GM12878 (cell line): Measurements from ENCODE around the gene NRM. TPM values are rescaled to one million over a fixed set of nuclear protein-coding genes. Genes with fewer than 3 reads are reported as not detected.

ENCODE experiments used
- ATAC-seq: fragments of 200-7000 bp; cut with Tn5 transposase; 3 replicates; pipeline ENCODE4 v1.9.1; 2020; ENCODE audit warnings: mild to moderate bottlenecking, moderate library complexity
- BruUV-seq: library from RNA; stranded (reverse); fragments of 400-500 nt; replicated peaks from 2 replicates; lab custom pipeline; 2021; lab: Mats Ljungman, UMichigan
- CTCF ChIA-PET: fragments of 300-600 bp; sonication (Branson Sonifier 250); formaldehyde crosslinking; extraction: SDS; loops from one replicate; lab custom pipeline; 2021; ENCODE audit warnings: inconsistent platforms; lab: Yijun Ruan, JAX
- POLR2A ChIA-PET: fragments of 350-600 bp; formaldehyde crosslinking; extraction: SDS; loops from one replicate; lab custom pipeline; 2021; ENCODE audit warnings: inconsistent platforms; lab: Charles Lee
- RAD21 ChIA-PET: fragments of 300-600 bp; sonication (Branson Sonifier 250); formaldehyde crosslinking; loops from one replicate; lab custom pipeline; 2023; ENCODE audit warnings: antibody characterized with exemption; ENCODE audit not compliant: unreplicated experiment; lab: Charles Lee
- SMC1A ChIA-PET: fragments of 300-600 bp; sonication (Branson Sonifier 250); formaldehyde crosslinking; loops from one replicate; lab custom pipeline; 2023; ENCODE audit not compliant: unreplicated experiment, uncharacterized antibody; lab: Charles Lee
- DNase-seq: peaks from one replicate; pipeline ENCODE4 v3.0.0-alpha.2; 2011; ENCODE audit warnings: low read depth, low spot score
- FAIRE-seq: peaks from 3 replicates; lab custom pipeline; 2011; peaks lifted over from hg19 to GRCh38; lab: Jason Lieb, UNC
- H2AFZ ChIP-seq: 2 replicates; pipeline ENCODE4 v1.6.0; 2011; ENCODE audit warnings: low read depth, low read length, control low read depth; ENCODE audit not compliant: control insufficient read depth
- H3K27ac ChIP-seq: 2 replicates; pipeline ENCODE4 v1.5.1; 2011; ENCODE audit warnings: control low read depth; ENCODE audit not compliant: control insufficient read depth, insufficient read depth
- H3K27me3 ChIP-seq, 2 experiments: replicated peaks in 1 of 2; 2 replicates each; pipeline versions ENCODE4 v1.6.0 to v1.6.1; 2011; ENCODE audit warnings: low read length in 1 of 2; ENCODE audit not compliant: control insufficient read depth in 2 of 2, insufficient read depth in 2 of 2
- H3K36me3 ChIP-seq, 2 experiments: 2 replicates each; pipeline ENCODE4 v1.5.1; 2011; ENCODE audit warnings: low read length in 1 of 2; ENCODE audit not compliant: control insufficient read depth in 2 of 2, insufficient read depth in 2 of 2
- H3K4me1 ChIP-seq: 2 replicates; pipeline ENCODE4 v1.6.1; 2011; ENCODE audit warnings: mild to moderate bottlenecking, low read length, moderate library complexity, mixed read lengths; ENCODE audit not compliant: control insufficient read depth, insufficient read depth
- H3K4me2 ChIP-seq: 2 replicates; pipeline ENCODE4 v1.6.0; 2011; ENCODE audit warnings: control low read depth; ENCODE audit not compliant: control insufficient read depth, insufficient read depth
- H3K4me3 ChIP-seq: fragments of 200-600 bp; sonication (generic); 2 replicates; pipeline ENCODE4 v1.5.1; 2016
- H3K79me2 ChIP-seq: 2 replicates; pipeline ENCODE4 v1.6.0; 2011; ENCODE audit warnings: low read length; ENCODE audit not compliant: control insufficient read depth, insufficient read depth
- H3K9ac ChIP-seq: 2 replicates; pipeline ENCODE4 v1.8.0; 2011; ENCODE audit warnings: low read length, control low read depth, mixed read lengths; ENCODE audit not compliant: control insufficient read depth, insufficient read depth
- H3K9me3 ChIP-seq: replicated peaks from 3 replicates; pipeline ENCODE4 v1.5.1; 2011; ENCODE audit warnings: mild to moderate bottlenecking, low read length; ENCODE audit not compliant: control insufficient read depth, insufficient read depth
- H4K20me1 ChIP-seq: 2 replicates; pipeline ENCODE4 v1.6.0; 2011; ENCODE audit not compliant: control insufficient read depth, insufficient read depth
- BCL11A ChIP-seq: IDR thresholded peaks from 2 replicates; pipeline ENCODE4 v1.6.1; 2011; ENCODE audit warnings: low read depth, low read length
- CREM ChIP-seq: IDR thresholded peaks from 2 replicates; pipeline ENCODE4 v1.6.1; 2014; ENCODE audit warnings: antibody characterized with exemption, low read depth
- E2F4 ChIP-seq: IDR thresholded peaks from 2 replicates; pipeline ENCODE4 v1.6.1; 2012; ENCODE audit warnings: low read depth, low read length, improper control_type of control experiment
- ELK1 ChIP-seq: IDR thresholded peaks from 2 replicates; pipeline ENCODE4 v1.6.1; 2012; ENCODE audit warnings: low read depth, low read length, improper control_type of control experiment
- EZH2 ChIP-seq: IDR thresholded peaks from 2 replicates; pipeline ENCODE4 v1.6.1; 2012; ENCODE audit warnings: low read depth, mild to moderate bottlenecking, control low read depth, inconsistent platforms, low read length, borderline replicate concordance; ENCODE audit not compliant: control insufficient read depth
- HDAC6 ChIP-seq: fragments of 200-600 bp; sonication (generic); IDR thresholded peaks from one replicate; pipeline ENCODE4 v1.8.0; 2017; ENCODE audit warnings: antibody characterized with exemption; ENCODE audit not compliant: unreplicated experiment
- KLF5 ChIP-seq: fragments of 450-650 bp; IDR thresholded peaks from 2 replicates; pipeline ENCODE4 v1.6.1; 2014; ENCODE audit warnings: mild to moderate bottlenecking; ENCODE audit not compliant: partially characterized antibody
- LARP7 ChIP-seq: fragments of 450-650 bp; IDR thresholded peaks from 2 replicates; pipeline ENCODE4 v1.6.1; 2017; ENCODE audit warnings: mild to moderate bottlenecking
- MEF2A ChIP-seq: IDR thresholded peaks from 2 replicates; pipeline ENCODE4 v1.6.1; 2011; ENCODE audit warnings: low read depth, mild to moderate bottlenecking, low read length, moderate library complexity; ENCODE audit not compliant: insufficient read depth
- MYB ChIP-seq: fragments of 150-350 bp; IDR thresholded peaks from 2 replicates; pipeline ENCODE4 v1.6.1; 2014; ENCODE audit warnings: mild to moderate bottlenecking, low read depth, low read length, borderline replicate concordance
- NBN ChIP-seq: fragments of 450-650 bp; IDR thresholded peaks from 2 replicates; pipeline ENCODE4 v1.6.1; 2016
- PAX8 ChIP-seq: fragments of 450-650 bp; IDR thresholded peaks from 2 replicates; pipeline ENCODE4 v1.6.1; 2017; ENCODE audit warnings: mild to moderate bottlenecking, moderate library complexity
- PRDM15 ChIP-seq: fragments of 450-650 bp; formaldehyde crosslinking; IDR thresholded peaks from 2 replicates; pipeline ENCODE4 v1.4.0; 2020; ENCODE audit warnings: mild to moderate bottlenecking, moderate library complexity
- SMARCA5 ChIP-seq: fragments of 450-650 bp; IDR thresholded peaks from 2 replicates; pipeline ENCODE4 v1.6.1; 2017; ENCODE audit warnings: mild to moderate bottlenecking
- STAT1 ChIP-seq: fragments of 450-650 bp; conservative IDR thresholded peaks from 2 replicates; pipeline ENCODE4 v1.6.1; 2014; ENCODE audit warnings: antibody characterized with exemption, mild to moderate bottlenecking
- WGBS: methylation state at CpG from one replicate; pipeline ENCODE4 v1.1.6; 2016; ENCODE audit warnings: low lambda C conversion rate; ENCODE audit not compliant: insufficient replicate concordance, insufficient coverage; ENCODE audit errors: missing lambda C conversion rate; 5-methylcytosine and 5-hydroxymethylcytosine counted together
- in situ Hi-C: fragments of 300-500 bp; cut with MboI; formaldehyde crosslinking; loops from 9 replicates; pipeline ENCODE4 v1.14.3; 2018; ENCODE audit warnings: mixed read lengths
- intact Hi-C: fragments of 100-400 bp; cut with micrococcal nuclease; formaldehyde crosslinking; loops from one replicate; pipeline ENCODE4 v1.14.2; 2022; ENCODE audit not compliant: unreplicated experiment
- polyA plus RNA-seq, 11 experiments: library from polyadenylated mRNA; depleted of rRNA in 4 of 11; unstranded in 6 of 11; stranded (reverse) in 5 of 11; fragments of >200 nt; fragmentation: Nextera tagmentation in 4 of 11; fragmentation: Illumina TruSeq in 1 of 11; extraction: Ambion mirVana in 4 of 11; extraction: Trizol in 1 of 11; gene quantifications; 1 replicate in 1 of 11; 2 replicates in 10 of 11; pipeline versions ENCODE4 v1.2.1 to v1.2.3, GENCODE V29; 2011 to 2016; ENCODE audit warnings: inconsistent platforms in 2 of 11, missing spikeins in 2 of 11, low read depth in 1 of 11
- total RNA-seq, 4 experiments: library from RNA; depleted of rRNA in 3 of 4; stranded (reverse); fragments of >200 nt in 3 of 4; fragmentation: Illumina TruSeq in 1 of 4; extraction: Trizol in 1 of 4; gene quantifications; 2 replicates each; pipeline versions ENCODE4 v1.2.1 to v1.2.3, GENCODE V29; 2013 to 2021

NRM gene
- total and polyA plus RNA-seq, 10 of the 15 experiments (the other 5 are each of a cell fraction or from before 2014, with no cell fraction given): 15.4 to 46.7 (median 29.0) TPM

GRCh38 chr6:30717129-30717844 lies 26.5 kb upstream of the NRM start, which contains the start of gene MDC1 (continued):
- TF ChIP-seq PRDM15 (CRISPR knock-in tag) (no peak), CREM (peak; percentile 95)
- TF ChIP-seq, all 136 proteins: peak for 71

GRCh38 chr6:30716879-30717128 lies 26.0 kb upstream of the NRM start:
- Histone ChIP-seq H3K4me2 (peak overlapping the region; percentile 97), H3K79me2 (peaks cover 53% of the 10 kb centered on the region), H3K36me3 (peaks cover 5 to 6% of the 10 kb centered on the region in 2 experiments; a peak in 3 of 4 replicates), H3K9ac (peak overlapping the region; percentile 98), H2AFZ (peak overlapping the region; percentile 70), H3K4me3 (peak overlapping the region; percentile 81), H3K27ac (peak overlapping the region; percentile 98), H4K20me1 (no peaks in the 10 kb centered on the region), H3K27me3 (no peaks in the 10 kb centered on the region), H3K9me3 (no peaks in the 10 kb centered on the region), H3K4me1 (peaks cover 20% of the 10 kb centered on the region)
- 4% methylated on average over 8 of the region's 8 CpGs for WGBS
- intact Hi-C loops (loop anchor here (1.0 kb wide), 3 partner anchors 30 to 100 kb away; partner anchors contain the start of genes MRPS18B and PPP1R10), in situ Hi-C loops (loop anchor here (5.0 kb wide), 2 partner anchors 35 to 100 kb away; partner anchors contain the start of genes MRPS18B and PPP1R10)
- CTCF ChIA-PET: interaction anchor here (0.6 to 22.7 kb wide), 8 partner anchors 14 to 373 kb away, joined by 3 to 487 read pairs (median 4); partner anchors contain the start of gene NRM
- RAD21 ChIA-PET: interaction anchor here (0.7 to 11.2 kb wide), 14 partner anchors 14 to 371 kb away, joined by 3 to 209 read pairs (median 3); partner anchors contain the start of genes DHX16, GNL1, NRM and VARS2
- SMC1A ChIA-PET: interaction anchor here (0.7 to 17.7 kb wide), 4 partner anchors 14 to 167 kb away, joined by 3 to 265 read pairs (median 38); partner anchors contain the start of gene NRM
- DNase-seq (no peak), FAIRE-seq (no peak), ATAC-seq (no peak)
- POLR2A ChIA-PET: interaction anchor here (0.5 to 11.6 kb wide), 15 partner anchors 14 to 196 kb away, joined by 3 to 200 read pairs (median 5); partner anchors contain the start of genes FLOT1, GNL1, NRM and PRR3
- BruUV-seq: TSS peak; percentile 71
- no peak for TF ChIP-seq MYB
- no peak for TF ChIP-seq ELK1
- no peak for TF ChIP-seq EZH2
- TF ChIP-seq NBN: no peak
- TF ChIP-seq SMARCA5: 0 out of 2 replicates have a peak, but pooled peaks have one; percentile 10
- TF ChIP-seq HDAC6: no peak
- TF ChIP-seq STAT1: no peak
- no peak for TF ChIP-seq BCL11A
- TF ChIP-seq MEF2A: no peak
- peak; percentile 87; the same call in 1 of the 2 replicates for TF ChIP-seq PAX8
- TF ChIP-seq KLF5: no peak
- TF ChIP-seq E2F4: no peak
- TF ChIP-seq LARP7: peak; percentile 57
